GM12873 (cell line): ENCODE results near the gene PCSK5.
A peak's percentile ranks its signal among the peaks of the same experiment; 100 is the strongest.

ENCODE experiments used
- TF ChIP-seq, protein P1 (sequence below): IDR thresholded peaks from 2 replicates; pipeline ENCODE4 v1.5.1; 2012; ENCODE audit warnings: low read depth, mild to moderate bottlenecking, moderate library complexity, low read length, control low read depth; ENCODE audit not compliant: insufficient read depth; ENCODE audit errors: missing control alignments

The PCSK5 gene

DNA sequence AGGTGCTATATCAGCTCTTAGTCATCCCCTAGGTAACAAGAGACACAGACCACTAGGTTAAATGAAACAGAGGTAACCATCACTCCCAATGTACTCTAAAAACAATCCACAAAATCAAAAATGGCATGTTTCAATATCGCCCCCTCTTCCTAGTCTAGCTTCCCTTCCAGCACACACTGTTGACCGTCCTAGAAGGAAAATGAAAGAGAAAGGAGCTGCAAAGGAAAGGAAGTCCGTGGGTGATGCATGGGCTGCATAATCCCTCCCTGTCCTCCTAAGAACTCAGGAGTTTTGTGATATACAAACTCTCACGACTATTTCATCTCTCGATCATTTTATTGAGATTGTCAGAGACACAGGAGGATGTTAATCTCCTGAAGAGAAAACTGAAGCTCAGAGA lies 402.2 kb downstream of the PCSK5 start:
- TF ChIP-seq, protein P1, sequence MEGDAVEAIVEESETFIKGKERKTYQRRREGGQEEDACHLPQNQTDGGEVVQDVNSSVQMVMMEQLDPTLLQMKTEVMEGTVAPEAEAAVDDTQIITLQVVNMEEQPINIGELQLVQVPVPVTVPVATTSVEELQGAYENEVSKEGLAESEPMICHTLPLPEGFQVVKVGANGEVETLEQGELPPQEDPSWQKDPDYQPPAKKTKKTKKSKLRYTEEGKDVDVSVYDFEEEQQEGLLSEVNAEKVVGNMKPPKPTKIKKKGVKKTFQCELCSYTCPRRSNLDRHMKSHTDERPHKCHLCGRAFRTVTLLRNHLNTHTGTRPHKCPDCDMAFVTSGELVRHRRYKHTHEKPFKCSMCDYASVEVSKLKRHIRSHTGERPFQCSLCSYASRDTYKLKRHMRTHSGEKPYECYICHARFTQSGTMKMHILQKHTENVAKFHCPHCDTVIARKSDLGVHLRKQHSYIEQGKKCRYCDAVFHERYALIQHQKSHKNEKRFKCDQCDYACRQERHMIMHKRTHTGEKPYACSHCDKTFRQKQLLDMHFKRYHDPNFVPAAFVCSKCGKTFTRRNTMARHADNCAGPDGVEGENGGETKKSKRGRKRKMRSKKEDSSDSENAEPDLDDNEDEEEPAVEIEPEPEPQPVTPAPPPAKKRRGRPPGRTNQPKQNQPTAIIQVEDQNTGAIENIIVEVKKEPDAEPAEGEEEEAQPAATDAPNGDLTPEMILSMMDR: no peak

- TF ChIP-seq, protein P1: no peak
Observed at GRCh38 chr9:76294301-76294700, 403.8 kb downstream of the PCSK5 start.

DNA sequence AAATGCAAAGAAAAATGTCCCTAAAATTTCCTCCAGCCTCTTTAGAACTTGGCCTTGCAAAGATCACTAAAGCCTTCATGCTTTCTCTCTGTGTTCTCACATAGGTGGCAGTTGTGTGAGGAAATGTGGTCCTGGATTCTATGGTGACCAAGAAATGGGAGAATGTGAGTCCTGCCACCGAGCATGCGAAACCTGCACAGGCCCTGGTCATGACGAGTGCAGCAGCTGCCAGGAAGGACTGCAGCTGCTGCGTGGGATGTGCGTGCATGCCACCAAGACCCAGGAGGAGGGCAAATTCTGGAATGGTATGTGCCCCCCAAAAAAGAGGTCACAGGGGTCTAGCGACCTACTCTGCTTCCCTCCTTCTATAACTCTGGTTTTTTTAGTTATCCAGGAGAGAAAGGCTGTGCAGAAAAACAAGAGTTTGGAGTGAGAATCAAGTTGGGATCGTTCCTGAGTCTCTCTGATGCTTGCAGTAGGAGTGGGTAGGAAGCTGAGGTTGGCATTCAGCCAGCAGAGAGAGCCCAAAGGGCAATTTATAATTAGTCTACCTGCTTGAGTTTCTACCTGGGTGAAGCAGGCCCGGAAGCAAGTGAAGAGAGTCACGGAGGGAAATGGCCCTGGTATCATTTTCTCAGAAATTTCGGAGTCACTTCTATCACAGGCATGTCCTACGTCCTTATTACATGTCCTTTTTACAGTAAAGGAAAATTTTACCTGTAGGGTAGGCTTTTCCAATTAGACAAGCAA lies 406.3 kb downstream of the PCSK5 start:
- TF ChIP-seq, protein P1: no peak

DNA sequence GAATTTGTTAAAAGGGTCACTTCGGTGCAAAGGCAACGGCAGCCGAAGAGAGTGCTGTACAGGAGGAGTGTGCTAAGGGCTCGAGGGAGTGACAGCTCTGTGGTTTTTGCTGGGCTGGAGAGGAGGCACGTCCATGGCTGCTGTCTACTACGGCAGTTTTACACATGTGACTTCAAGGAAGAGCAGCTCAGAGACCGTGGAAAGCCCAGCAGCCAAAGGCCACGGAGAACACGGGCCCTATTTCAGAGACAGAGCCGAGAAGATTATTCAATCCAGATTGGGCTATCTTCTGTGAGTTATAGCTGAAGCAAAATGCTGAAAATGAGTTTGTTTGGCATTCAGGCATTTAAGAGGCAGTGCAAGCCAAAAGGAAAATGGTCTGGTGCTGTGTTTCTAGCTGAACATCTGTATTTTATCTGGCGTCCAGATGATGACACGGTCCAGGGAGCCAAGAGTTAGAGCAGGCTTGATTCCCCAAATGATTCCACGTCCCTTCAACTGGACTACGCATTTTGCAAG lies 407.3 kb downstream of the PCSK5 start:
- TF ChIP-seq, protein P1: no peak

- TF ChIP-seq, protein P1: no peak
Observed at GRCh38 chr9:76298521-76299144, 408.2 kb downstream of the PCSK5 start.

DNA sequence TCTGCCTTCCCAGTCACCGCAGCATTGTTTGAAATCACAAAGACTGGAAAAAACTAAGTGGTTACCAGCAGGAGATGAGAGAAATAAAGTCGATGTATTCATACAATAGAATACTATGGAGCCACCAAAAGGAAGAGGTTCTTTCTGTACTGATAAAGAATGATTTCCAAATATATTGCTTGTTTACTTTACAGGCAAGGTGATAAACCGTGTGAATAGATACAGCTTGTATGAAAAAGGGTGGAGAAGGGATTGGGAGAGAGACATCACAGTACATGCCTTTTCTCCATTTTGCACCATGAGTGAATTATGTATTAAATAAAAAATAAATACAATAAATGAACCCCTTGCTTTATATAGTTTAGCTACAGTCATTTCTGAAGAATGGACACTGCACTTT lies 412.1 kb downstream of the PCSK5 start:
- TF ChIP-seq, protein P1: no peak

GRCh38 chr9:76302947-76303550 lies 412.6 kb downstream of the PCSK5 start:
- TF ChIP-seq, protein P1: peak; percentile 59
